MM.1S (cell line): ENCODE data around the gene KRTAP29-1.
"Not testable (repeated sequence)": the region's sequence is repeated elsewhere in the genome, so short reads cannot be mapped to it uniquely, and the experiment has no call there.

Experiments used
- DNase-seq: peaks from one replicate; pipeline ENCODE4 v3.0.0-alpha.2; 2015
- H2AFZ ChIP-seq: fragments of 300-600 bp; sonication (generic); 2 replicates; pipeline ENCODE4 v1.6.0; 2016; ENCODE audit warnings: antibody characterized with exemption, low read length
- H3F3A ChIP-seq: fragments of 300-600 bp; sonication (generic); 2 replicates; pipeline ENCODE4 v1.6.1; 2016; ENCODE audit warnings: mild to moderate bottlenecking, antibody characterized with exemption, low read length, moderate library complexity, mixed read lengths; ENCODE audit not compliant: insufficient read depth
- H3K27ac ChIP-seq: fragments of 300-600 bp; sonication (generic); 2 replicates; pipeline ENCODE4 v1.5.1; 2016; ENCODE audit warnings: mild to moderate bottlenecking, low read length
- H3K27me3 ChIP-seq: fragments of 300-600 bp; sonication (generic); replicated peaks from 2 replicates; pipeline ENCODE4 v1.6.0; 2016; ENCODE audit warnings: low read length; ENCODE audit not compliant: insufficient read depth
- H3K36me3 ChIP-seq: fragments of 300-600 bp; sonication (generic); replicated peaks from 2 replicates; pipeline ENCODE4 v1.6.1; 2016; ENCODE audit warnings: mild to moderate bottlenecking, low read length, mixed read lengths; ENCODE audit not compliant: insufficient read depth
- H3K4me1 ChIP-seq: fragments of 300-600 bp; sonication (generic); 2 replicates; pipeline ENCODE4 v1.6.1; 2016; ENCODE audit warnings: low read length, mixed read lengths
- H3K4me2 ChIP-seq: fragments of 300-600 bp; sonication (generic); 2 replicates; pipeline ENCODE4 v1.6.0; 2016; ENCODE audit warnings: low read depth, low read length
- H3K4me3 ChIP-seq: fragments of 300-600 bp; sonication (generic); 2 replicates; pipeline ENCODE4 v1.5.1; 2016; ENCODE audit warnings: low read length, mixed read lengths
- H3K79me2 ChIP-seq: fragments of 300-600 bp; sonication (generic); 2 replicates; pipeline ENCODE4 v1.6.1; 2016; ENCODE audit warnings: mixed run types, low read length, mixed read lengths
- H3K9ac ChIP-seq: fragments of 300-600 bp; sonication (generic); 2 replicates; pipeline ENCODE4 v1.6.1; 2016; ENCODE audit warnings: low read length, mixed read lengths
- H3K9me2 ChIP-seq: fragments of 300-600 bp; sonication (generic); replicated peaks from 2 replicates; pipeline ENCODE4 v1.6.1; 2016; ENCODE audit warnings: mild to moderate bottlenecking, low read length, mixed read lengths; ENCODE audit not compliant: insufficient read depth
- H3K9me3 ChIP-seq: fragments of 300-600 bp; sonication (generic); replicated peaks from 2 replicates; pipeline ENCODE4 v1.6.1; 2016; ENCODE audit warnings: mild to moderate bottlenecking, low read length, mixed read lengths; ENCODE audit not compliant: insufficient read depth
- H4K20me1 ChIP-seq: fragments of 300-600 bp; sonication (generic); 2 replicates; pipeline ENCODE4 v1.6.1; 2016; ENCODE audit warnings: mild to moderate bottlenecking, low read length, moderate library complexity, mixed read lengths; ENCODE audit not compliant: insufficient read depth
- CTCF ChIP-seq: fragments of 300-600 bp; sonication (generic); IDR thresholded peaks from 2 replicates; pipeline ENCODE4 v1.5.1; 2016; ENCODE audit warnings: antibody characterized with exemption, low read length, mixed read lengths
- EZH2 ChIP-seq: fragments of 300-600 bp; sonication (generic); optimal IDR thresholded peaks from 2 replicates; pipeline ENCODE3; 2017; ENCODE audit warnings: low read depth, mild to moderate bottlenecking, antibody characterized with exemption, low read length, mixed read lengths
- EZH2phosphoT487 ChIP-seq: fragments of 300-600 bp; sonication (generic); IDR thresholded peaks from 2 replicates; pipeline ENCODE4 v1.6.1; 2018; ENCODE audit warnings: antibody characterized with exemption, low read length

Gene KRTAP29-1

GRCh38 chr17:41301916-41302901 lies at the start of gene KRTAP29-1:
Gene KRTAP29-1 (minus strand): TSS chr17:41302851. CDS start chr17:41302851, 0 bp downstream.
- Histone ChIP-seq H3K27ac (no peak within 1 kb of the TSS), H3K27me3 (no peaks in the 10 kb centered on the region), H2AFZ (no peak within 1 kb of the TSS), H3K4me1 (peaks cover 9% of the 10 kb centered on the region; the same call in 1 of the 2 replicates), H3K4me3 (no peak within 1 kb of the TSS), H3K4me2 (peak within 1 kb of the TSS; percentile 15; the same call in 1 of the 2 replicates), H3K36me3 (no peaks in the 10 kb centered on the region), H3F3A (no peaks in the 10 kb centered on the region), H3K9me2 (no peaks in the 10 kb centered on the region), H3K79me2 (no peaks in the 10 kb centered on the region), H3K9ac (no peak within 1 kb of the TSS), H4K20me1 (no peaks in the 10 kb centered on the region), H3K9me3 (no peaks in the 10 kb centered on the region)
- DNase-seq: no peak
- TF ChIP-seq EZH2phosphoT487: no peak
- no peak for TF ChIP-seq CTCF
- no peak for TF ChIP-seq EZH2

- no peaks in the 10 kb centered on the region for H3K4me1 ChIP-seq
- no peak overlapping the region for H3K4me3 ChIP-seq
- no peak overlapping the region for H3K27ac ChIP-seq
- no peak overlapping the region for H3K4me2 ChIP-seq
- no peaks in the 10 kb centered on the region for H3K79me2 ChIP-seq
- H3K27me3 ChIP-seq: no peaks in the 10 kb centered on the region; the same call in 1 of the 2 replicates
- H2AFZ ChIP-seq: no peak overlapping the region
- no peaks in the 10 kb centered on the region for H3K9me3 ChIP-seq
- DNase-seq: no peak
- no peaks in the 10 kb centered on the region for H3F3A ChIP-seq
- H4K20me1 ChIP-seq: no peaks in the 10 kb centered on the region
- H3K9me2 ChIP-seq: no peaks in the 10 kb centered on the region
- H3K36me3 ChIP-seq: no peaks in the 10 kb centered on the region
- H3K9ac ChIP-seq: no peak overlapping the region
- no peak for TF ChIP-seq EZH2phosphoT487
- TF ChIP-seq CTCF: no peak
- TF ChIP-seq EZH2: no peak
These were observed 48.5 kb upstream of the KRTAP29-1 start for GRCh38 chr17:41351177-41351576.

DNA sequence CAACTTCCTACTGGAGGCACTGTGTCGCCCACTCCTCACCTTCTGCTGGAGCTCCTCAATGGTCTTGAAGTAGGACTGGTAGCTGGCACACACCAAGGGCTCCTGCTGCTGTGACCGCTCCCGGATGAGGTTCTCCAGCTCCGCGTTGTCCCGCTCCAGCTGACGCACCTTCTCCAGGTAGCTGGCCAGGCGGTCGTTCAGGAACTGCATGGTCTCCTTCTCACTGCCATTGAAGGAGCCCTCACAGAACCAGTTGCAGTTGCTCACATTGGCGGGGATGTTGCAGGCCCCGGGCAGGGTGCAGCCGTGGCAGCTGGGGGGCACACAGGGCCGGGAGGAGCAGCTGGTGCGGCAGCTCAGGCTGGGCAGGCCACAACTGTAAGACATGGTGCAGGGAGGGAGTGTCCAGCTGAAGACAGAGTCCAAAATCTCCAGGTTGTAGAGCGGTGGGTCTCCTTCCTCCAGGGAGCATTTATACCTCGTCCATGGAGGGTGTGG lies 47.8 kb upstream of the KRTAP29-1 start, which contains the start of gene KRT33A:
KRT33A (minus strand) TSS at position 448 of the 498 bp plus-strand sequence; CDS start at position 387, 61 bp downstream.
- H3F3A ChIP-seq, DNase-seq, H3K79me2 ChIP-seq, H4K20me1 ChIP-seq, H3K9me3 ChIP-seq, H3K27me3 ChIP-seq, H3K4me3 ChIP-seq, H3K4me1 ChIP-seq, H3K36me3 ChIP-seq, H3K27ac ChIP-seq, H2AFZ ChIP-seq, H3K9ac ChIP-seq, H3K9me2 ChIP-seq, H3K4me2 ChIP-seq: not testable (repeated sequence)
